Measurements from ENCODE around the gene EXOC6. TPM values are rescaled to one million over a fixed set of nuclear protein-coding genes. Genes with fewer than 3 reads are reported as not detected.

Gene EXOC6
- total and polyA plus RNA-seq, 2 of the 13 experiments (the other 11 are each of a cell fraction or from before 2014, with no cell fraction given) = 22.2 to 29.2 TPM

DNA sequence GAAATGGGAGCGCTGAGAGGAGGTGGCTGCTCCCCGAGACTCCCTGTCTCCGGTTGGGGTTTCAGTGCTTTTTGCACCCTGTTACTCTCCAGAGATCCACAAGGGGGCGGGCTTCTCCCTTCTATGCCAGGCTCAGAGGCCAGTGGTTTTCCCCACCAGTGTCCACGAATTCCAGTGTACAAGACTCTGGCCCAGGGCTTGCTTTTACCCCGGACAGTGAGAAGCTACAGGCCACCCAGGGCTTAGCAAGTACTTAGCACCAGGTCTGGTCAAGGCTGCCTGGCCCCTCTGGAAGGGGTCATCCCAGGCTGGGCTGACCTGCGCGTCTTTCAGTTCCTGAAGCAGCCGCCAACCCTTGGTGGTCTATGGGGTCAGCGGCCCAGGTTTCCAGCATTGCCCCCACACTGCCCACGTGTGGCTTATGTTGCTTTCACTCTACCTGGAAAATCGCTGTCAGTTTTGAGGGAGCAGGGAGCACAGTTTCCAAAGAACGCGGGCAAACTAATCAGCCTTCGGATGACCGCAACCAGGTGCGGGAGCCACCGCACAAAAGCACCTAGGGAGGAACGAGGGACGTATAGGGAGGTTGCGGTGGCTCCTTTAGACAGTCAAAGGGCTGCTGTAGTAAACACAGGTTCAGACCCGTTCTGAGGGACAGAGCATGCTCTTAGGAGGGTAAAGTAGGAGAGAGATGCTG, 232.2 kb downstream of the EXOC6 start:
- H3K9ac ChIP-seq (ENCODE audit: insufficient read depth, low read depth, low read length) = no peak overlapping the region
- H3K4me1 ChIP-seq (ENCODE audit: insufficient read depth, low read length) = peaks cover 41% of the 10 kb centered on the region
- BruUV-seq (replicated peaks) = no TSS peak
- ChIA-PET CTCF (ENCODE audit: low intra/inter-chr PET ratio, low total read pairs) (interaction anchor here (1.3 to 3.5 kb wide), 3 partner anchors 74 to 272 kb away, joined by 3 to 20 read pairs (median 9); no protein-coding TSS in a partner anchor), POLR2A (no interaction called here)
- no peaks in the 10 kb centered on the region for H3K36me3 ChIP-seq (replicated peaks in 1 of 2; ENCODE audit: control insufficient read depth in 1 of 2, insufficient read depth in 2 of 2, low read length in 2 of 2)
- no peak overlapping the region for H2AFZ ChIP-seq (ENCODE audit: low read length)
- H4K20me1 ChIP-seq (ENCODE audit: insufficient read depth, low read length) = no peaks in the 10 kb centered on the region
- FAIRE-seq (no peak), DNase-seq (ENCODE audit: low spot score) (peak; percentile 29), ATAC-seq (peak; percentile 81)
- H3K4me2 ChIP-seq (ENCODE audit: low read depth, low read length) = peak overlapping the region; percentile 33
- H3K27me3 ChIP-seq (ENCODE audit: control insufficient read depth in 1 of 2, insufficient read depth in 2 of 2, low read length in 2 of 2) = peaks cover 0 to 15% of the 10 kb centered on the region in 2 experiments; a peak in 2 of 5 replicates
- no peak overlapping the region for H3K27ac ChIP-seq (ENCODE audit: extremely low read length, insufficient read depth, low read length)
- 50% methylated on average over 20 of the region's 22 CpGs for WGBS (ENCODE audit: low lambda C conversion rate)
- H3K9me3 ChIP-seq (ENCODE audit: low read length) = no peaks in the 10 kb centered on the region
- intact Hi-C loops (cut with micrococcal nuclease; ENCODE audit: unreplicated experiment) = loop anchor here (1.0 kb wide), 2 partner anchors 209 to 272 kb away; no protein-coding TSS in a partner anchor
- H3K79me2 ChIP-seq (ENCODE audit: insufficient read depth, low read length) = no peaks in the 10 kb centered on the region
- no peak overlapping the region for H3K4me3 ChIP-seq (replicated peaks in 1 of 3; ENCODE audit: insufficient read depth in 1 of 3, low read depth in 2 of 3, low read length in 3 of 3)
- in situ Hi-C loops (cut with HindIII; ENCODE audit: extremely low pct_ligation_motif_present, low pct_unique_long_range_greater_than_20kb) = loop anchor here (5.0 kb wide), 1 partner anchor 272 kb away; no protein-coding TSS in a partner anchor
- 0 out of 2 replicates have a peak, but pooled peaks have one; percentile 44 for TF ChIP-seq ZNF567 (CRISPR knock-in tag; IDR thresholded peaks at IDR 0.05; ENCODE audit: borderline replicate concordance)
- 0 out of 2 replicates have a peak, but pooled peaks have one; percentile 28 for TF ChIP-seq SALL2 (CRISPR knock-in tag; IDR thresholded peaks at IDR 0.05)
- TF ChIP-seq, protein P1, sequence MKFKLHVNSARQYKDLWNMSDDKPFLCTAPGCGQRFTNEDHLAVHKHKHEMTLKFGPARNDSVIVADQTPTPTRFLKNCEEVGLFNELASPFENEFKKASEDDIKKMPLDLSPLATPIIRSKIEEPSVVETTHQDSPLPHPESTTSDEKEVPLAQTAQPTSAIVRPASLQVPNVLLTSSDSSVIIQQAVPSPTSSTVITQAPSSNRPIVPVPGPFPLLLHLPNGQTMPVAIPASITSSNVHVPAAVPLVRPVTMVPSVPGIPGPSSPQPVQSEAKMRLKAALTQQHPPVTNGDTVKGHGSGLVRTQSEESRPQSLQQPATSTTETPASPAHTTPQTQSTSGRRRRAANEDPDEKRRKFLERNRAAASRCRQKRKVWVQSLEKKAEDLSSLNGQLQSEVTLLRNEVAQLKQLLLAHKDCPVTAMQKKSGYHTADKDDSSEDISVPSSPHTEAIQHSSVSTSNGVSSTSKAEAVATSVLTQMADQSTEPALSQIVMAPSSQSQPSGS (CRISPR knock-in tag; IDR thresholded peaks at IDR 0.05) = no peak
- TF ChIP-seq ARNTL (CRISPR knock-in tag; IDR thresholded peaks at IDR 0.05) = no peak
- TF ChIP-seq YEATS4 (CRISPR knock-in tag; IDR thresholded peaks at IDR 0.05; ENCODE audit: borderline replicate concordance) = no peak
- TF ChIP-seq, protein P2, sequence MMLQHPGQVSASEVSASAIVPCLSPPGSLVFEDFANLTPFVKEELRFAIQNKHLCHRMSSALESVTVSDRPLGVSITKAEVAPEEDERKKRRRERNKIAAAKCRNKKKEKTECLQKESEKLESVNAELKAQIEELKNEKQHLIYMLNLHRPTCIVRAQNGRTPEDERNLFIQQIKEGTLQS (CRISPR knock-in tag; IDR thresholded peaks at IDR 0.05) = no peak
- TF ChIP-seq HOXA5 (CRISPR knock-in tag; IDR thresholded peaks at IDR 0.05) = peak; percentile 66; the same call in 1 of the 2 replicates
- no peak for TF ChIP-seq ZNF546 (CRISPR knock-in tag; conservative IDR thresholded peaks at IDR 0.05)
- no peak for TF ChIP-seq JARID2 (CRISPR knock-in tag; IDR thresholded peaks at IDR 0.05; ENCODE audit: insufficient replicate concordance)
- TF ChIP-seq POLR2AphosphoS2 (IDR thresholded peaks at IDR 0.05; ENCODE audit: low read depth, low read length) = no peak
- TF ChIP-seq RAD21 (CRISPR knock-in tag; IDR thresholded peaks at IDR 0.05) = peak; percentile 80
- peak; percentile 85 for TF ChIP-seq STAG1 (CRISPR knock-in tag; IDR thresholded peaks at IDR 0.05)
- TF ChIP-seq, protein P3, sequence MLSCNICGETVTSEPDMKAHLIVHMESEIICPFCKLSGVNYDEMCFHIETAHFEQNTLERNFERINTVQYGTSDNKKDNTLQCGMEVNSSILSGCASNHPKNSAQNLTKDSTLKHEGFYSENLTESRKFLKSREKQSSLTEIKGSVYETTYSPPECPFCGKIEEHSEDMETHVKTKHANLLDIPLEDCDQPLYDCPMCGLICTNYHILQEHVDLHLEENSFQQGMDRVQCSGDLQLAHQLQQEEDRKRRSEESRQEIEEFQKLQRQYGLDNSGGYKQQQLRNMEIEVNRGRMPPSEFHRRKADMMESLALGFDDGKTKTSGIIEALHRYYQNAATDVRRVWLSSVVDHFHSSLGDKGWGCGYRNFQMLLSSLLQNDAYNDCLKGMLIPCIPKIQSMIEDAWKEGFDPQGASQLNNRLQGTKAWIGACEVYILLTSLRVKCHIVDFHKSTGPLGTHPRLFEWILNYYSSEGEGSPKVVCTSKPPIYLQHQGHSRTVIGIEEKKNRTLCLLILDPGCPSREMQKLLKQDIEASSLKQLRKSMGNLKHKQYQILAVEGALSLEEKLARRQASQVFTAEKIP (CRISPR knock-in tag; IDR thresholded peaks at IDR 0.05; ENCODE audit: borderline replicate concordance) = no peak
- no peak for TF ChIP-seq KLF11 (CRISPR knock-in tag; IDR thresholded peaks at IDR 0.05)
- TF ChIP-seq BRD4 (CRISPR knock-in tag; IDR thresholded peaks at IDR 0.05) = no peak
- no peak for TF ChIP-seq ZNF782 (CRISPR knock-in tag; IDR thresholded peaks at IDR 0.05; ENCODE audit: borderline replicate concordance)
- TF ChIP-seq SMC3 (IDR thresholded peaks at IDR 0.05; ENCODE audit: low read length) = peak; percentile 83
- TF ChIP-seq NFE2L2 (IDR thresholded peaks at IDR 0.05; ENCODE audit: low read length) = no peak
